HUDEP-2 (cell line): Measurements from ENCODE around the gene ANGPT4.

ENCODE experiments used
- DNase-seq, 76 experiments: peaks; one replicate each; lab custom pipeline; 2025; ENCODE audit not compliant: unreplicated experiment in 76 of 76; lab: John Stamatoyannopoulos, UW

ANGPT4 gene, protein sequence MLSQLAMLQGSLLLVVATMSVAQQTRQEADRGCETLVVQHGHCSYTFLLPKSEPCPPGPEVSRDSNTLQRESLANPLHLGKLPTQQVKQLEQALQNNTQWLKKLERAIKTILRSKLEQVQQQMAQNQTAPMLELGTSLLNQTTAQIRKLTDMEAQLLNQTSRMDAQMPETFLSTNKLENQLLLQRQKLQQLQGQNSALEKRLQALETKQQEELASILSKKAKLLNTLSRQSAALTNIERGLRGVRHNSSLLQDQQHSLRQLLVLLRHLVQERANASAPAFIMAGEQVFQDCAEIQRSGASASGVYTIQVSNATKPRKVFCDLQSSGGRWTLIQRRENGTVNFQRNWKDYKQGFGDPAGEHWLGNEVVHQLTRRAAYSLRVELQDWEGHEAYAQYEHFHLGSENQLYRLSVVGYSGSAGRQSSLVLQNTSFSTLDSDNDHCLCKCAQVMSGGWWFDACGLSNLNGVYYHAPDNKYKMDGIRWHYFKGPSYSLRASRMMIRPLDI

GRCh38 chr20:916125-916799, at the start of gene ANGPT4:
Gene ANGPT4 (minus strand): TSS chr20:916334. CDS start chr20:916214, 120 bp downstream.
- DNase-seq, result no peak

DNA sequence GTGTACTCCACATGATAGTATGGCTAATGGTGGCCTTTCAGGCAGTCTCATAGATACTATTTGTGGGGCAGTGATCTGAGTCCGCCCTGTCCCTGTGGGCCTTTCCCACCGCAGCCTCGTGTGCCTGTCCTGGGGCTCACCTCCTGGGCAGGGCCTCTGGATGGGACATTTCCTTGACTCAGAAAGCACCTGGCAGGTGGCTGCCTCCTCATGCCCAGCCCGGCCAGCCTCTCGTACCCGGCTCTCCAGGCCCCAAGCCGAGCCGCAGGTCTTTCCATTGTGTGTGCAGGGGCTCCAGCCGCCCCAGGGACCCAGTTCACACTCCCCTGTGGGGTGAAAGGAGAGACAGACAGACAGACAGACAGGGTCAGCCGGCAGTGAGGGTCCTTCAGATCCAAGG, 47.7 kb upstream of the ANGPT4 start:
- DNase-seq, result no peak

GRCh38 chr20:962683-963082, 46.5 kb upstream of the ANGPT4 start:
- no peak for DNase-seq

DNA sequence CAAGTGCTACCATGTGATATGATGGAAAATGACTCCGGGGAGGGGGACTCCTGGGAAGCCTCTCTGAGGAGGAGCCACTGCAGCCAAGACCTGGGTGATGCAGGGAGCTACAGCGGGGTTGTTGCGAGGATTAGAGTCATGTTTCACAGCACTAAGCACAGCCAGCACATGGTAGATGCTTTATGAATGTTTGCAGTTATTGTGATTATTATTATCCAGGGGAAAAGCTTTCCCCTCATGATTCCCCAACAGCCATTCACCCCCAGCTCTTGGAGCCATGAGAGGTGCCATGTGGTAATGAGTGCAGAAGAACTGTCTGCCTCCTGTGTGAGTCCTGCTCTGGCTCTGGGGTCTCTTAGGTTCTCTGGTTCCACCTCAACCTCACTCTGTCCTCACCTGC, 46.1 kb upstream of the ANGPT4 start:
- no peak for DNase-seq

GRCh38 chr20:961768-962167, 45.6 kb upstream of the ANGPT4 start:
- no peak for DNase-seq

- DNase-seq, result no peak
Observed at GRCh38 chr20:959996-960615, 44.0 kb upstream of the ANGPT4 start.

DNA sequence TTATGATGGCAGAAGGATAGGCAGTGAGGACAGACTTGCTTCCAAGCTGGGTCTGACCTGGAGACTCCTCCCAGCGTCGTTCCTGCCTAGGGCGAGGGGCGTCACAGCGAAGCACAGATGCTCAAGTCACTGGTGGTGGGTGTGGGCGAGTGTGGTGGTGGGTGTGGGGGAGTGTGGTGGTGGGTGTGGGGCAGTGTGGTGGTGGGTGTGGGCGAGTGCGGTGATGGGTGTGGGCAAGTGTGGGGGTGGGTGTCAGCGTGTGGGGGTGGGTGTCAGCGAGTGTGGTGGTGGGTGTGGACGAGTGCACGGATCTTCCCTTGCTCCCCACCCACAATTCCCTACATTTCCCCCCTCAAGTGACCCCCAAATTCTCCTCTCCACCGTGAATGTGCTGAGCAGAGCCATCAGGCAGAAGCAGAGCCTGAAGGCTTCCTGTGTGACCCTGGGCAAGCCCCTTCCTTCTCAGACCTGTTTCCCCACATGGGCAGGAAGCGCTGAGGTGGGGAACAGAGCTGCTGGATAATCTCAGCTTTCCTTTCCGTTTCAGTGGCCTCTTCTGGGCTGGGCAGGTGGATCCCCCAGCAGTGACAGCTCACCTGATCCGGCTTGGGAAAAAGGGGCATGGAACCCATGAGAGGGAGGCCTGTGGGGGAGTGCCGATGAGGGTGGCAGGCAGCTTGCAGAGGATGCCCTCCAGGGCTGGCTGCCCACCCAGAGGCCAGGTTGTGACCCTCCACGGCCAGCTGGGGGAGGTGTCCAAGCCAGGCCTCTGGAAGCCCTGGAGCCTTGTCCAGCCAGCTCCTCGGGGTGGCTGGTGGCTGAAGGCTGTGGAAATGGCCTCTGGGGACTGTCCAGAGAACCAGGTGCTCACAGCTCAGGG, 43.0 kb upstream of the ANGPT4 start:
- no peak for DNase-seq

GRCh38 chr20:957544-957943, 41.4 kb upstream of the ANGPT4 start:
- no peak for DNase-seq

- DNase-seq, result peak in 60 of 76 experiments; percentile 5 to 79 (median 47)
Observed at GRCh38 chr20:956330-956951, 40.3 kb upstream of the ANGPT4 start.

GRCh38 chr20:955656-956055, 39.5 kb upstream of the ANGPT4 start:
- no peak for DNase-seq

GRCh38 chr20:955111-955510, 39.0 kb upstream of the ANGPT4 start:
- no peak for DNase-seq

GRCh38 chr20:953742-954141, 37.6 kb upstream of the ANGPT4 start:
- DNase-seq, result peak in 4 of 76 experiments; percentile 1 to 17 (median 4)

GRCh38 chr20:952196-952795, 36.2 kb upstream of the ANGPT4 start:
- no peak for DNase-seq

DNA sequence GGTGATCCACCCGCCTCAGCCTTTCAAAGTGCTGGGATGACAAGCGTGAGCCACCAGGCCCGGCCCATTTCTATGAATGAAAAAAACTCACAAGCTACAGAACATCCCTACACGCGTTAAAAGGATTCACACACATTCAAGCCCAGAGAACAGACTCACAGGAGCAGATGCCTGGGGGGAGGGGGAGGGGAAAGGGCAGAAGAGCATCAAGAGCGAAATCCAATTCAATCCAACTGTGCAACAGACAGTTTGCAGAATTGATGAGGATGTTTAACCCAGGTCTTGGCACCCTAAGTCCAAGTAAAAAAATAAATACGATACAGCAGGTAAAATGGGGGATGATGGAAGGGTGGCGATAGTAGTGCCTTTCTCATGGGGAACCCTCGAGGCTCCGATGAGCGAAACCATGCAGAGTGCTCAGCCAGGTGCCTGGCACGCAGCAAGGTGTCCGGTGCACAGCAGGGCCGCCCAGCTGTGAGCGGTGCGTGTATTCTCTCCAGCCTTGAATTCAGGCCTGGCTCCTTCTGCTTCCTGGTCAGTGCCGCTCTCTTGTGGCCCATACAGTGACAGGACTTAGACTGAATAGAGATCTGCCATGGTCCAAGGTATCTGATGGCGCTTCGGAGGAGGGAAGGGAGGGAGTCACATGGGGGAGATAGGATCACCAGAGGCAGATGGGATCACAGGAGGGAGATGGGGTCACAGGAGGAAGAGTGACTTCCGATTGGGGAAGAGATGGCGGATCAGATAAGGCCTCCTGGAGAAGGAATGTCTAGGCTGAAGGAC, 35.4 kb upstream of the ANGPT4 start:
- peak in 1 of 76 experiments; percentile 2 for DNase-seq

GRCh38 chr20:949717-950116, 33.6 kb upstream of the ANGPT4 start:
- no peak for DNase-seq

GRCh38 chr20:946826-947225, 30.7 kb upstream of the ANGPT4 start:
- DNase-seq, result no peak

DNA sequence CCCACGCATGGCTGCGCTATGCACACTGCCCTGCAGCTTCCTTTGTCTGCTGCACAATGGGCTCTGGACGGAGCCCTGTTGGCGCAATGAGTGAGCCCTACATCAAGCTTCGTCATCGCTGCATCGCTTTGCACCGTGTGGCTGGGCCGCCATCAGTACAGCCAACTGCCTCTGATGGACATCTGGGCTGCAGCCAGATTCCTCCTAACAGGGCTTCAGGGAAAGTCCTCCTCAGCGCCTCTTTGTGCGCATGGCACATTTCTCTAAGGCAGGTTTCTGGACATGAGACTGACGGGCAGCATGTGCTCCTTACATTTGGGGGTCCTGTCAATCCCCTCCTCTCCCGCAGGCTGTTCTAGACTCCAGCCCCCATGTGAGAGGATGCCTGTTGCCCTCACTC, 29.7 kb upstream of the ANGPT4 start:
- DNase-seq, result no peak

- DNase-seq, result no peak
Observed at GRCh38 chr20:944774-945410, 28.8 kb upstream of the ANGPT4 start.
